NCI-H2227 (cell line): ENCODE measurements around the gene ASB4.
A peak's percentile ranks its signal among the peaks of the same experiment; 100 is the strongest.
"Not testable (repeated sequence)": the region's sequence is repeated elsewhere in the genome, so short reads cannot be mapped to it uniquely, and the experiment has no call there.

Experiments
- DNase-seq: peaks from one replicate; lab custom pipeline; 2025; ENCODE audit not compliant: unreplicated experiment; lab: John Stamatoyannopoulos, UW

The ASB4 gene

GRCh38 chr7:95478272-95479037 lies 7.3 kb upstream of the ASB4 start:
- DNase-seq, result peak; percentile 87

- no peak for DNase-seq
These were observed 5.6 kb upstream of the ASB4 start for GRCh38 chr7:95479992-95480624.

GRCh38 chr7:95481271-95482165 lies 4.2 kb upstream of the ASB4 start:
- no peak for DNase-seq

- no peak for DNase-seq
These were observed 3.3 kb upstream of the ASB4 start for GRCh38 chr7:95482424-95482823.

GRCh38 chr7:95490231-95490762 lies 4.6 kb downstream of the ASB4 start:
- DNase-seq, result no peak

- DNase-seq, result no peak
These were observed 5.5 kb downstream of the ASB4 start for GRCh38 chr7:95491201-95491600.

GRCh38 chr7:95491634-95492314 lies 6.0 kb downstream of the ASB4 start:
- peak; percentile 63 for DNase-seq

- no peak for DNase-seq
These were observed 7.5 kb downstream of the ASB4 start for GRCh38 chr7:95493247-95493646.

GRCh38 chr7:95493844-95494243 lies 8.1 kb downstream of the ASB4 start:
- DNase-seq, result no peak

- DNase-seq, result no peak
These were observed 15.6 kb downstream of the ASB4 start for GRCh38 chr7:95501261-95501832.

- no peak for DNase-seq
These were observed 16.7 kb downstream of the ASB4 start for GRCh38 chr7:95502403-95502802.

- peak; percentile 77 for DNase-seq
These were observed 17.8 kb downstream of the ASB4 start for GRCh38 chr7:95503271-95504131.

GRCh38 chr7:95504132-95504588 lies 18.4 kb downstream of the ASB4 start:
- DNase-seq, result not testable (repeated sequence)

- no peak for DNase-seq
These were observed 23.0 kb downstream of the ASB4 start for GRCh38 chr7:95508780-95509179.

- peak; percentile 88 for DNase-seq
These were observed 23.5 kb downstream of the ASB4 start for GRCh38 chr7:95509199-95509598.

- peak; percentile 86 for DNase-seq
These were observed 26.0 kb downstream of the ASB4 start for GRCh38 chr7:95511716-95512260.

GRCh38 chr7:95517458-95517857 lies 31.7 kb downstream of the ASB4 start:
- DNase-seq, result no peak

GRCh38 chr7:95517870-95518269 lies 32.1 kb downstream of the ASB4 start:
- no peak for DNase-seq

- no peak for DNase-seq
These were observed 34.4 kb downstream of the ASB4 start for GRCh38 chr7:95520136-95520535.
